ENCODE measurements around the gene CUL4A. TPM values are rescaled to one million over a fixed set of nuclear protein-coding genes. Genes with fewer than 3 reads are reported as not detected.
"Not testable (repeated sequence)": the region's sequence is repeated elsewhere in the genome, so short reads cannot be mapped to it uniquely, and the experiment has no call there.

The CUL4A gene
- 10 to 100 TPM; 66.0 to 66.3 TPM for total RNA-seq

DNA sequence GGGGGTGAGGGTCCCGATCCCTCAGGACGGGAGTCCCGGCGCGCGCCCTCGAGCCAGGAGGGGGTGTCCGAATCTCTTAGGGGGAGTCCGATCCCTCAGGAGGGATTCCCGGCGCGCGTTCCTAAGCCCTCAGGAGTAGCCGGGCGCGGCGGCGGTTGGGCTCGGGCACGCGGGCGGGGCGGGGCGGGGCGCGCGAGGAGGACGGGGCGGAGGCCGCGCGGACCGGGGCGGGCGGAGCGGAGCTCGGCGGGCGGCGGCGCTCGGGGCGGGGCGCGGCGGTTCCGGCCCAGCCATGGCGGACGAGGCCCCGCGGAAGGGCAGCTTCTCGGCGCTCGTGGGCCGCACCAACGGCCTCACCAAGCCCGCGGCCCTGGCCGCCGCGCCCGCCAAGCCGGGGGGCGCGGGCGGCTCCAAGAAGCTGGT, at the start of gene CUL4A:
Gene CUL4A (plus strand): TSS at position 278 of the 423 bp plus-strand sequence. CDS start 15 bp downstream, at position 293.
- POLR2A ChIA-PET, result interaction anchor here (0.7 to 2.9 kb wide), 15 partner anchors 22 to 621 kb away, joined by 3 to 16 read pairs (median 3); partner anchors contain the start of genes LAMP1, MCF2L, PROZ and TFDP1
- peak; percentile 83 for DNase-seq
- Mint-ChIP-seq H3K27ac (peak within 1 kb of the TSS; percentile 73), H3K9me3 (no peaks in the 10 kb centered on the region), H3K27me3 (no peaks in the 10 kb centered on the region), H3K4me1 (peaks cover 55% of the 10 kb centered on the region), H3K36me3 (peaks cover 26% of the 10 kb centered on the region), H3K4me3 (peak within 1 kb of the TSS; percentile 88)
- peak; percentile 54 for ATAC-seq (ENCODE audit: low read depth)

DNA sequence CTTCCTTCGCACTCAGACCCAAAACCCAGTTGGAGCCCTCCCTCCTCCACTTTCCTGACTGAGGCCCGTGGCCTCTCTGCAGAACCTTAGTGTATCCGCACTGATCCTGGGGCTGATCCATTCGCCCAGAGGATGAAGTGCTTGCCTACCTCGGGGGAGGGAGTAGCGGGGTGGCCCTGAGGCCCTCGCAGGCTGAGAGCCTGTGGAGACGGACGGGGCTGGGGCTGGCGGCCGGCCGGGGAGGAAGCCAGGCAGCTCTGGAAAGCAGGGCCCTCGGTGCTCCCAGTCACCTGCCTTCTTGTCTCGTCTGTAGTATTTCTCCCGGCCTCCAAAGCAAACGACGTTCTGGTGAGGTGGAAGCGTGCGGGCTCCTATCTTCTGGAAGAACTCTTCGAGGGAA, 49.7 kb upstream of the CUL4A start:
- POLR2A ChIA-PET, result no interaction called here
- no peak overlapping the region for H3K4me3 Mint-ChIP-seq
- no peak for DNase-seq
- H3K36me3 Mint-ChIP-seq, result peaks cover 10% of the 10 kb centered on the region
- no peak overlapping the region for H3K27ac Mint-ChIP-seq
- peaks cover 32% of the 10 kb centered on the region for H3K4me1 Mint-ChIP-seq
- ATAC-seq (ENCODE audit: low read depth), result no peak
- peaks cover 15% of the 10 kb centered on the region for H3K9me3 Mint-ChIP-seq
- H3K27me3 Mint-ChIP-seq, result peaks cover 9% of the 10 kb centered on the region

DNA sequence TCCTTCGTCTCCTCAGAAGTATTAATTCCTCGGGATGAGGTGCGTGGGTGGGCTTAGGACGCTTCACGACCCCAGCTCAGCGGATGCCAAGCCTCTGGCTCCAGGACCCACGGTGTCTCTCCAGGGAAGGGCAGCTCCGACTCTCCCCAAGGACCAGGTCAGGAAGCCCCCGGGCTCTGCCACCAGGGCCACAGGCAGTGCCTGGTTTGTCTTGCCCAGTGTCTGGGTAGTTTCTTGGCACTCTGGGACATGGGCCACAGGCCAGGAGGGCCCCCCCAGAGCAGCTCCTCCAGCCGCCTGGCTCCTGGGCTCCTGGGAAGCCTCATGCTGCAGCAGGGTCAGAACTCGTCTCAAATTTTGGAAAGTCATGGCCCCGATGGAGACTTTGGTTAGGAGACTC, 48.4 kb upstream of the CUL4A start:
- Mint-ChIP-seq H3K36me3 (peaks cover 6% of the 10 kb centered on the region), H3K27ac (peak overlapping the region; percentile 78), H3K4me3 (peak overlapping the region; percentile 70), H3K9me3 (peaks cover 6% of the 10 kb centered on the region), H3K4me1 (peaks cover 31% of the 10 kb centered on the region), H3K27me3 (peaks cover 7% of the 10 kb centered on the region)
- ATAC-seq (ENCODE audit: low read depth), result no peak
- DNase-seq, result no peak
- POLR2A ChIA-PET, result interaction anchor here (1.8 kb wide), 1 partner anchor 49 kb away, joined by 6 read pairs; the partner anchor contains the start of gene CUL4A

DNA sequence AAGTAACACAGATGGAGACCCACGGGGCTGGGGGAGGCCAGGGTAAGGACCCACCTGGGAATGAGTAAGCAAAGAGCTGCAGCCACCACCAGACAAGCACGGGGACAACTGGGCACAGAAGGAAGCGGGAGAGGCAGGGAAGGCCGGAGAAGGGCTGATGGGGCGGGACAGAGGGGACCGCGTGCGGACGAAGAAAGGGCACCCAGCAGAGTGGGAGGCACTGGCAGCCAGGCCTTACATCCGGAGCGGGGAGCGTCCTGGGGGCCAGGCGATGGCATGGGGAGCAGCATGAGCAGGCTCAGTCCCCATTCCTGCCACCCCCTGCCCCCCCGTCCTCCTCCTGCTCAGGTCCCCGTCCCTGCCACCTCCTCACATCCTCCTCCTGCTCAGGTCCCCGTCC, 48.0 kb upstream of the CUL4A start:
- peak overlapping the region; percentile 78 for H3K27ac Mint-ChIP-seq
- POLR2A ChIA-PET, result interaction anchor here (1.8 kb wide), 1 partner anchor 48 kb away, joined by 6 read pairs; the partner anchor contains the start of gene CUL4A
- H3K4me3 Mint-ChIP-seq, result peak overlapping the region; percentile 70
- H3K4me1 Mint-ChIP-seq, result peaks cover 31% of the 10 kb centered on the region
- ATAC-seq (ENCODE audit: low read depth), result peak; percentile 45
- peaks cover 7% of the 10 kb centered on the region for H3K27me3 Mint-ChIP-seq
- H3K9me3 Mint-ChIP-seq, result peaks cover 6% of the 10 kb centered on the region
- peak; percentile 46 for DNase-seq
- H3K36me3 Mint-ChIP-seq, result peaks cover 6% of the 10 kb centered on the region

DNA sequence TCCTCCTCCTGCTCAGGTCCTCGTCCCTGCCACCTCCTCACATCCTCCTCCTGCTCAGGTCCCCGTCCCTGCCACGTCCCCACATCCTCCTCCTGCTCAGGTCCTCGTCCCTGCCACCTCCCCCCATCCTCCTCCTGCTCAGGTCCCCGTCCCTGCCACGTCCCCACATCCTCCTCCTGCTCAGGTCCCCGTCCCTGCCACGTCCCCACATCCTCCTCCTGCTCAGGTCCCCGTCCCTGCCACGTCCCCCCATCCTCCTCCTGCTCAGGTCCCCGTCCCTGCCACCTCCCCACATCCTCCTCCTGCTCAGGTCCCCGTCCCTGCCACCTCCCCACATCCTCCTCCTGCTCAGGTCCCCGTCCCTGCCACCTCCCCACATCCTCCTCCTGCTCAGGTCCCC, 47.4 kb upstream of the CUL4A start:
- not testable (repeated sequence) for DNase-seq; H3K9me3 Mint-ChIP-seq; H3K36me3 Mint-ChIP-seq; ATAC-seq (ENCODE audit: low read depth); H3K27me3 Mint-ChIP-seq; H3K27ac Mint-ChIP-seq; H3K4me3 Mint-ChIP-seq
- H3K4me1 Mint-ChIP-seq, result peaks cover 31% of the 10 kb centered on the region
- POLR2A ChIA-PET, result interaction anchor here (1.8 kb wide), 1 partner anchor 48 kb away, joined by 6 read pairs; the partner anchor contains the start of gene CUL4A

DNA sequence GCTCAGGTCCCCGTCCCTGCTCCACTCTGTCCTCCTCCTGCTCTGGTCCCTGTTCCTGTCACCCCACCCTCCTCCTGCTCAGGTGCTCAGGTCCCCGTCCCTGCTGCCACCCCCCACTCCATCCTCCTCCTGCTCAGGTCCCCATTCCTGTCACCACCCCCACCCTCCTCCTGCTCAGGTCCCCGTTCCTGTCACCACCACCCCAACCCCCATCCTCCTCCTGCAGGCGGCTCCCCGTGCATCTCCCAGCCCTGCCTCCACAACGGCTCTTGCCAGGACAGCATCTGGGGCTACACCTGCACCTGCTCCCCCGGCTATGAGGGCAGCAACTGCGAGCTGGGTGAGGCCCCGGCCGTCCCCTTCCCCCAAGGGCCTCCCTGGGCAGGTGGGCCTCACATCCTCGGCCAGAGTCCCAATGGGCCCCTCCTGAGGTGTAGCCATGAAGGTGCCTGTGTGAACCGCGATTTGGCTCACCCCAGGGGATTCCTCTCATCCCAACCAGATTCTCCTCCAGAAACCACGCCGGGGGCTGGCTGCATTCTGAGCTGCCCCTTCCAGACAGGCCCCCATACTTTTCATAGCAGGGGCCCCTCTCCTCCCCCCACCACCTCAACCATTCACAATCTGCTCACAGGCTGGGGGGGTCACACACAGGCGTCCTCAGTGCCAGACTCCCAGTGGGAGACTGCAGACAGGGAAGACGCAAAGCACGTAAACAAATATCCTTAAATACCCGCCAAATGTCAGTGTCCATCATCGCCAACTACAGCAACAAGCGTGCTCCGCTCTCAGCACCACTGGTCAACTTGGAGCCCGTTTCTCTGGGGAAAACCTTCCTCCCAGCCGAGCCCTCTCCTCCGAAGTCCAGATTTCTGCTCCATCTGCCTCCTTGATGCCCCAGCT, 46.4 kb upstream of the CUL4A start:
- H3K27ac Mint-ChIP-seq, result peak overlapping the region; percentile 79
- DNase-seq (peak; percentile 46), ATAC-seq (ENCODE audit: low read depth) (peak; percentile 61)
- no peaks in the 10 kb centered on the region for H3K27me3 Mint-ChIP-seq
- POLR2A ChIA-PET, result interaction anchor here (0.6 to 1.0 kb wide), 2 partner anchors 46 to 409 kb away, joined by 3 to 4 read pairs; partner anchors contain the start of genes CUL4A and PCID2
- H3K36me3 Mint-ChIP-seq, result peaks cover 9% of the 10 kb centered on the region
- peaks cover 26% of the 10 kb centered on the region for H3K4me1 Mint-ChIP-seq
- H3K9me3 Mint-ChIP-seq, result no peaks in the 10 kb centered on the region
- peak overlapping the region; percentile 28 for H3K4me3 Mint-ChIP-seq

DNA sequence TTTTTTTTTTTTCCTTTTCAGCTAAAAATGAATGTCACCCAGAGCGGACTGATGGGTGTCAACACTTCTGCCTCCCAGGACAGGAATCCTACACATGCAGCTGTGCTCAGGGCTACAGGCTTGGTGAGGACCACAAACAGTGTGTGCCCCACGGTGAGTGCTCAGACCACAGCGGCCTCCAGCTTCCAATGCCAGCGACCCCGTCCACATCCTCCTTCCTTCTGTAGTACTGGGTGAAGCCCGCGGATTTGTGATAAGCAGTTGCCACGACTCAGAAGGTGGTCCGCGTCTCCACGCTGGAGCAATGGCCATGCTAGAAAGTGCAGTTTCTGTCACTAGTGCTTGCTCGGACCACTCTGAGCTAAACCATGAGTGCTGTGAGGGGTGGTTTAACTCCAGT, 44.9 kb upstream of the CUL4A start:
- Mint-ChIP-seq H3K4me3 (no peak overlapping the region), H3K36me3 (peaks cover 19% of the 10 kb centered on the region), H3K27me3 (no peaks in the 10 kb centered on the region), H3K4me1 (peaks cover 26% of the 10 kb centered on the region), H3K27ac (peak overlapping the region; percentile 45), H3K9me3 (no peaks in the 10 kb centered on the region)
- ATAC-seq (ENCODE audit: low read depth), result no peak
- POLR2A ChIA-PET, result interaction anchor here (0.8 kb wide), 1 partner anchor 45 kb away, joined by 3 read pairs; the partner anchor contains the start of genes CUL4A and PCID2
- no peak for DNase-seq

DNA sequence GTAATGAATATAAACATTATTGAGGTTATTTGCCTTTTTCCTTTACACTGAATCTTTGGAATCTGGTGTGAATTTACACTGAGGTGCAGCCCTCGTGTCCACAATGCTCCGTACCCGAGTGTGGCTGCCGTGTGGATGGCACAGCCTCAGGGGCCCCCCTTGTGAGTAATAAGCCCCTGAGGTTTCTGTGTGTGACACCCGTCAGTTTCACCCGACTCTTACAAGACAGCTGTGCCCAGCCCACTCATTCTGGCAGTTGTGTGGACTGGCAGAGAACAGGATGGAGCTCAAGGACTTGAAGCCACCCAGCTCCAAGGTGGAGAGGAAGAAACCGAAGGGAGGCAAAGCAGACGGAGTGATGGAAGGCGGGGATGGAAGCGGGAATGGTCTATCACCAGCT, 43.1 kb upstream of the CUL4A start:
- Mint-ChIP-seq H3K9me3 (no peaks in the 10 kb centered on the region), H3K4me1 (peaks cover 17% of the 10 kb centered on the region), H3K27me3 (no peaks in the 10 kb centered on the region), H3K36me3 (peaks cover 23% of the 10 kb centered on the region), H3K4me3 (no peak overlapping the region), H3K27ac (no peak overlapping the region)
- POLR2A ChIA-PET, result no interaction called here
- no peak for ATAC-seq (ENCODE audit: low read depth)
- DNase-seq, result no peak

DNA sequence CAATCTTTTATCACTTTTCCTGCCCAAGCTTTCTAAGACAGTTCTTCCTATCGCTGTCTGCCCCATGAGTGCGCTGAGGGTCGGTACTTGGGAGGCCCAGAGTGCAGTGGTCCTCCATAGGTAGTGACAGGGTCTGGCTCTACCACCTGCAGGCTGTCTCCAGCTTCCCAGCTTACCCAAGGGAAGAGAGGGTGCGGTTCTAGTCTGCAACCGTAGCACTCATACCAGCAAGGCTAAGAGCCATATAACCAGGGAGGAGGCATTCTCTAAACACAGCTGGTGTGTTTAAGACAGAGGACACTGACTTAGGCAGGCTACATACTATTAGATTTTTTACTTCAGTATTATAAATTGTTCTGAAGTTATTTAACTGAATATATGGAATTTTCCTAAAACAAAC, 42.7 kb upstream of the CUL4A start:
- Mint-ChIP-seq H3K4me3 (no peak overlapping the region), H3K36me3 (peaks cover 23% of the 10 kb centered on the region), H3K27ac (no peak overlapping the region), H3K4me1 (peaks cover 14% of the 10 kb centered on the region), H3K27me3 (no peaks in the 10 kb centered on the region), H3K9me3 (no peaks in the 10 kb centered on the region)
- DNase-seq, result no peak
- POLR2A ChIA-PET, result no interaction called here
- ATAC-seq (ENCODE audit: low read depth), result no peak

DNA sequence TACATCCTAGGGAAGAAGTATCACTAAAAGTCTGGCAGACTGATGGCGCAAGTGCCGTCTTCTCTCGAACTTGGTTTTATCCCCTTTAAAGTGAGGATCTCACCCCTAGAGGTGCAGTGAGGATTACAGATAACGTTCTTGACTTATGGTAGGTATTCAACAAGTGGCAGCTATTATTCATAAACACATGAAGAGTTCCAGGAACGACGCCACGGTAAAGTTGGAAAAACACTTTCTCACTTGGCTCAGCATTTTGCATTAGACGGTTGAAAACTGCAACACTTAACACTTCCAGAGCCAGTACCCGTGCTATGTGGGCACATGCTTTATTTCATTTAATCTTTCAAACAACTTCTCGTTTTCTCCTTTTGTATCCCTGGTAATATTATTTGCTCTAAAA, 42.3 kb upstream of the CUL4A start:
- POLR2A ChIA-PET, result no interaction called here

DNA sequence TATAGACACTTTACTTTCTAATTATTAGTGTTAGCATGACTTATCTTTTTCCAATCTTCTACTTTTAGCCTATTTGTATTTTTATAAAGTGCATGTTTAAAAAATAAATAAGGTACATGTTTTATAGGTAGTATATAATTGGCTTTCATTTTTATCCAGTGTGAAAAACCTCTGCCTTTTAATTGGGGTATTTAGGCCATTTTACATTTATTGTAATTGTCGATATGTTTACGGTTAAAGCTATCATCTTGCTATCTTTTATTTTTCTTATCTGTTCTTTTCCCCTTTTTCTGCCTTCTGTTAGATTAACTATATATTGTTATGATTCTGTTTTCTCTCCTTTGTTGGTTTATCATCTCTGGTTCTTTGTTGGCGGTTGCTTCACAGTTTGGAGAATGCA, 41.8 kb upstream of the CUL4A start:
- no peak for DNase-seq
- Mint-ChIP-seq H3K36me3 (peaks cover 23% of the 10 kb centered on the region), H3K4me3 (no peak overlapping the region), H3K9me3 (no peaks in the 10 kb centered on the region), H3K27me3 (no peaks in the 10 kb centered on the region), H3K27ac (no peak overlapping the region), H3K4me1 (peaks cover 14% of the 10 kb centered on the region)
- POLR2A ChIA-PET, result no interaction called here
- no peak for ATAC-seq (ENCODE audit: low read depth)

More for the DNA sequence above, 42.3 kb upstream of the CUL4A start:
- H3K27me3 Mint-ChIP-seq, result no peaks in the 10 kb centered on the region
- H3K9me3 Mint-ChIP-seq, result no peaks in the 10 kb centered on the region
- no peak overlapping the region for H3K27ac Mint-ChIP-seq
- H3K4me3 Mint-ChIP-seq, result no peak overlapping the region
- ATAC-seq (ENCODE audit: low read depth) (no peak), DNase-seq (no peak)
- H3K36me3 Mint-ChIP-seq, result peaks cover 23% of the 10 kb centered on the region
- H3K4me1 Mint-ChIP-seq, result peaks cover 14% of the 10 kb centered on the region

DNA sequence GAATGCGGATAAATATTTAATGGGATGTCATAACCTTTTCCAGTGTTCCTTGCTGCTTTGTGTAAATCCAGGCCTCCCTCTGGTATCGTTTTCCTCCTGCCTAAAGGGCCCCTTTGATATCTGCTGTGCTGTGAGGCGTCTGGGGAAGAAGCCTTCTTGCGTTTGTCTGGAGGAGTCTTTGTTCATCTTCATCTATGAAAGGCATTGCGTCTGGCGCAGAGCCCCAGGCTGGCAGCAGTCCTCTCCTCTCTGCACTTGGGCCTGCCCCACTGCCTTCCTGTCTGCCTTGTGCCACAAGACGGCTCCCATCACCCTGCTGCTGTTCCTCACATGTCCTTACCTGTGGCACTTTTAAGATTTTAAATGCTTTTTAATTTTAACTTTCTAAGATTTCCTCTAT, 41.2 kb upstream of the CUL4A start:
- Mint-ChIP-seq H3K9me3 (no peaks in the 10 kb centered on the region), H3K4me1 (peaks cover 10% of the 10 kb centered on the region)

DNA sequence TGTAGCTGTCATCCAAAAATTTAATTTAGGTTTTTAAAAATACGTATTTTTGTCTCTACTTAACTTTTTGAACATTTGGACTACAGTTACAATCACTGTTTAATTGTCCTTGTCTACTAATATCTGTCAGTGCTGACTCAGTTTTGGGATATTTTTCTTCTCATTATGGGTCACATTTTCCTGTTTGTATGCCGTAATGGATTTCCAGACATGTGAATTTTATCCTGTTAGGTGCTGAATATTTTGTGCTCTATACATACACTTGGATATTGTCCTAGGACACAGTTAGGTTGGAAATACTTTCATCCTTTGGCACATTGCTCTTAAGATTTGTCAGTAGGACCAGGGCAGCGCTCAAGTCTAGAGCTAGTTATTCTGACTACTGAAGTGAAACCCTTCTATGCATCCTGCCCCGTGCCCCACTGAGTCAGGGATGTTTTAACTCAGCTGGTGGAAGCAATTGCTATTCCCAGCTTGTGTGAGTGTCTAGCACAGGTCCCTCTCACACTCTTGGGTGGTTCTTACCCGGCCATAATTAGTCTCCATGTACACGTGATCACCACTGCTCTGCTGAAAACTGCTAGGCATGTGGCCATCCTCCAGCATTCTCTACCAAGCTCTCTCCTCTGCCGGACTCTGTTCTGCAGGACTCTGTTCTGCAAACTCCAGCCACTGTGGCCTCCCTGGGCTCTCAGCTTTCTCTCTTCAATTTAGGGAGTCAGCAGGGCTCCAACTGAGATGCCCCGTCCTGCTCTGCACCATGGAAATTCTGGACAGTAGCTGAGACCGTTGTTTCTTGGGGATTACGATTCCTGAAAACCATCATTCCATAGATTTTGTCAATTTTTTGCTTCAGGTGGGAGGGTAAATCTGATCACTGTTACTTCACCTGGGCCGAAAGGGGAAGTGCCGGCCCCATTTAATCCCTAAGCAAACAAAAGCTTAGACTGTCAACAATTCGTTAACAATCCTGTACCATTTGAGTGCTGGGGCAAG, 39.8 kb upstream of the CUL4A start:
- H3K27ac Mint-ChIP-seq, result no peak overlapping the region

More for the DNA sequence above, 41.2 kb upstream of the CUL4A start:
- DNase-seq (no peak), ATAC-seq (ENCODE audit: low read depth) (no peak)
- H3K27ac Mint-ChIP-seq, result no peak overlapping the region
- H3K27me3 Mint-ChIP-seq, result no peaks in the 10 kb centered on the region
- H3K4me3 Mint-ChIP-seq, result no peak overlapping the region
- POLR2A ChIA-PET, result no interaction called here
- peaks cover 23% of the 10 kb centered on the region for H3K36me3 Mint-ChIP-seq

More for the DNA sequence above, 39.8 kb upstream of the CUL4A start:
- H3K4me3 Mint-ChIP-seq, result no peak overlapping the region
- H3K36me3 Mint-ChIP-seq, result peaks cover 27% of the 10 kb centered on the region
- no peak for DNase-seq
- H3K9me3 Mint-ChIP-seq, result no peaks in the 10 kb centered on the region
- H3K27me3 Mint-ChIP-seq, result no peaks in the 10 kb centered on the region
- no peak for ATAC-seq (ENCODE audit: low read depth)
- POLR2A ChIA-PET, result no interaction called here
- peaks cover 3% of the 10 kb centered on the region for H3K4me1 Mint-ChIP-seq
